IMR-90 (cell line): Measurements from ENCODE around the gene TEX48. TPM values are rescaled to one million over a fixed set of nuclear protein-coding genes. Genes with fewer than 3 reads are reported as not detected.

Experiments used
- ATAC-seq: fragments of 200-7000 bp; cut with Tn5 transposase; 2 replicates; pipeline ENCODE4 v1.9.1; 2020; ENCODE audit warnings: low read depth, mild to moderate bottlenecking, moderate library complexity
- BruUV-seq: library from RNA; stranded (reverse); fragments of 400-500 nt; replicated peaks from 2 replicates; lab custom pipeline; 2021; lab: Mats Ljungman, UMichigan
- CTCF ChIA-PET: fragments of 300-600 bp; formaldehyde crosslinking; extraction: SDS; loops from one replicate; lab custom pipeline; 2021; ENCODE audit warnings: antibody characterized with exemption; lab: Yijun Ruan, JAX
- POLR2A ChIA-PET: fragments of 300-600 bp; sonication (Branson Sonifier 250); formaldehyde crosslinking; loops from one replicate; lab custom pipeline; 2022; ENCODE audit warnings: antibody characterized with exemption; ENCODE audit not compliant: unreplicated experiment; lab: Charles Lee
- DNase-seq: peaks from one replicate; pipeline ENCODE4 v3.0.0; 2013
- H2AFZ ChIP-seq: replicated peaks from 2 replicates; pipeline ENCODE3; 2013; ENCODE audit warnings: low read length, mild to moderate bottlenecking; ENCODE audit not compliant: poor library complexity
- H2AK5ac ChIP-seq: 2 replicates; pipeline ENCODE4 v1.6.1; 2013; ENCODE audit warnings: low read depth, low read length, inconsistent platforms
- H2AK9ac ChIP-seq: replicated peaks from 2 replicates; pipeline ENCODE3; 2013; ENCODE audit warnings: mild to moderate bottlenecking, low read depth, low read length, moderate library complexity; ENCODE audit not compliant: poor library complexity
- H2BK120ac ChIP-seq: 2 replicates; pipeline ENCODE4 v1.6.1; 2013; ENCODE audit warnings: low read depth, low read length, inconsistent platforms
- H2BK15ac ChIP-seq: 3 replicates; pipeline ENCODE4 v1.6.1; 2013; ENCODE audit warnings: low read depth, low read length, inconsistent platforms
- H2BK20ac ChIP-seq: 2 replicates; pipeline ENCODE4 v1.6.1; 2013; ENCODE audit warnings: low read depth, mild to moderate bottlenecking, inconsistent platforms, low read length, moderate library complexity
- H2BK5ac ChIP-seq: 2 replicates; pipeline ENCODE4 v1.6.1; 2013; ENCODE audit warnings: mild to moderate bottlenecking, low read depth, low read length, inconsistent platforms; ENCODE audit not compliant: poor library complexity, severe bottlenecking
- H3K14ac ChIP-seq: replicated peaks from 2 replicates; pipeline ENCODE4 v1.6.1; 2013; ENCODE audit warnings: low read depth, low read length, inconsistent platforms
- H3K18ac ChIP-seq: 2 replicates; pipeline ENCODE4 v1.6.1; 2013; ENCODE audit warnings: low read depth, low read length, control low read depth
- H3K23ac ChIP-seq: 2 replicates; pipeline ENCODE4 v1.6.1; 2013; ENCODE audit warnings: low read depth, low read length, inconsistent platforms
- H3K27ac ChIP-seq: 2 replicates; pipeline ENCODE4 v1.5.1; 2013; ENCODE audit warnings: mild to moderate bottlenecking, control low read depth, low read length; ENCODE audit not compliant: insufficient read depth
- H3K27me3 ChIP-seq: 2 replicates; pipeline ENCODE4 v1.6.1; 2013; ENCODE audit warnings: low read length; ENCODE audit not compliant: control insufficient read depth, insufficient read depth
- H3K36me3 ChIP-seq: 2 replicates; pipeline ENCODE4 v1.6.1; 2013; ENCODE audit warnings: low read length, mixed read lengths; ENCODE audit not compliant: control insufficient read depth, insufficient read depth
- H3K4ac ChIP-seq: 2 replicates; pipeline ENCODE4 v1.6.1; 2013; ENCODE audit warnings: low read depth, low read length, inconsistent platforms
- H3K4me1 ChIP-seq: 2 replicates; pipeline ENCODE4 v1.6.1; 2013; ENCODE audit warnings: low read length, mixed read lengths; ENCODE audit not compliant: control insufficient read depth, insufficient read depth
- H3K4me2 ChIP-seq: 2 replicates; pipeline ENCODE4 v1.6.1; 2013; ENCODE audit warnings: low read depth, mild to moderate bottlenecking, control low read depth, low read length, moderate library complexity
- H3K4me3 ChIP-seq: 2 replicates; pipeline ENCODE4 v1.5.1; 2013; ENCODE audit warnings: low read depth, mild to moderate bottlenecking, control low read depth, low read length, moderate library complexity; ENCODE audit not compliant: insufficient read depth
- H3K56ac ChIP-seq: 2 replicates; pipeline ENCODE4 v1.6.1; 2013; ENCODE audit warnings: low read length, inconsistent platforms; ENCODE audit not compliant: insufficient read depth; ENCODE audit errors: extremely low read depth
- H3K79me1 ChIP-seq, 2 experiments: 2 replicates each; pipeline ENCODE4 v1.6.1; 2013; ENCODE audit warnings: low read length in 2 of 2, inconsistent platforms in 1 of 2, low read depth in 1 of 2
- H3K9ac ChIP-seq: 2 replicates; pipeline ENCODE4 v1.6.1; 2013; ENCODE audit warnings: low read depth, low read length, control low read depth
- H3K9me1 ChIP-seq: 2 replicates; pipeline ENCODE4 v1.6.1; 2013; ENCODE audit warnings: low read length, inconsistent platforms; ENCODE audit not compliant: insufficient read depth
- H3K9me3 ChIP-seq: 2 replicates; pipeline ENCODE4 v1.6.1; 2013; ENCODE audit warnings: low read length; ENCODE audit not compliant: control insufficient read depth, insufficient read depth
- H4K20me1 ChIP-seq: 2 replicates; pipeline ENCODE4 v1.6.1; 2013; ENCODE audit warnings: low read length, inconsistent platforms; ENCODE audit not compliant: insufficient read depth
- H4K5ac ChIP-seq: 2 replicates; pipeline ENCODE4 v1.6.1; 2013; ENCODE audit warnings: mild to moderate bottlenecking, low read depth, low read length, control low read depth
- H4K8ac ChIP-seq, 2 experiments: 2 replicates each; pipeline ENCODE4 v1.6.1; 2013; ENCODE audit warnings: low read depth in 2 of 2, low read length in 2 of 2, control low read depth in 1 of 2, inconsistent platforms in 1 of 2
- H4K91ac ChIP-seq: 2 replicates; pipeline ENCODE4 v1.6.1; 2013; ENCODE audit warnings: low read depth, low read length, inconsistent platforms; ENCODE audit not compliant: insufficient read depth
- BHLHE40 ChIP-seq: fragments of 150-350 bp; IDR thresholded peaks from 2 replicates; pipeline ENCODE4 v1.6.1; 2016; ENCODE audit warnings: mild to moderate bottlenecking, low read depth, low read length
- CTCF ChIP-seq: conservative IDR thresholded peaks from 2 replicates; pipeline ENCODE4 v1.5.1; 2012; ENCODE audit warnings: mild to moderate bottlenecking, low read depth, low read length, improper control_type of control experiment
- ELK1 ChIP-seq: fragments of 150-350 bp; IDR thresholded peaks from 2 replicates; pipeline ENCODE4 v1.6.1; 2016; ENCODE audit warnings: low read depth, mild to moderate bottlenecking, low read length, moderate library complexity, borderline replicate concordance
- FOS ChIP-seq: fragments of 150-350 bp; IDR thresholded peaks from 2 replicates; pipeline ENCODE4 v1.6.1; 2016; ENCODE audit warnings: low read depth, low read length
- MAFK ChIP-seq: IDR thresholded peaks from 2 replicates; pipeline ENCODE4 v1.6.1; 2012; ENCODE audit warnings: low read depth, low read length, improper control_type of control experiment
- MAZ ChIP-seq: IDR thresholded peaks from 2 replicates; pipeline ENCODE4 v1.6.1; 2012; ENCODE audit warnings: low read depth, mild to moderate bottlenecking, low read length, improper control_type of control experiment, moderate library complexity, borderline replicate concordance
- MXI1 ChIP-seq: IDR thresholded peaks from 2 replicates; pipeline ENCODE4 v1.6.1; 2012; ENCODE audit warnings: low read depth, mild to moderate bottlenecking, low read length, moderate library complexity, borderline replicate concordance
- NFE2L2 ChIP-seq: fragments of 150-350 bp; IDR thresholded peaks from 2 replicates; pipeline ENCODE4 v1.6.1; 2016; ENCODE audit warnings: low read depth, mild to moderate bottlenecking, low read length
- RCOR1 ChIP-seq: IDR thresholded peaks from 2 replicates; pipeline ENCODE4 v1.6.1; 2012; ENCODE audit warnings: mild to moderate bottlenecking, low read length, improper control_type of control experiment; ENCODE audit not compliant: insufficient replicate concordance
- USF2 ChIP-seq: fragments of 150-350 bp; IDR thresholded peaks from 2 replicates; pipeline ENCODE4 v1.6.1; 2017; ENCODE audit warnings: mild to moderate bottlenecking, antibody characterized with exemption, low read length, low read depth
- WGBS, 2 experiments: methylation state at CpG; one replicate each; pipeline versions ENCODE4 v1.1.5 to v1.1.7; 2013; ENCODE audit warnings: missing lambda C conversion rate in 2 of 2; ENCODE audit not compliant: insufficient read length in 1 of 2; ENCODE audit errors: extremely low coverage in 2 of 2; 5-methylcytosine and 5-hydroxymethylcytosine counted together
- dilution Hi-C: fragments of 300-500 bp; cut with HindIII; formaldehyde crosslinking; loops from one replicate; pipeline ENCODE4 v1.14.3; 2018; ENCODE audit warnings: low sequenced_read_pairs; ENCODE audit not compliant: unreplicated experiment
- in situ Hi-C: fragments of 300-500 bp; cut with MboI; formaldehyde crosslinking; loops from 3 replicates; pipeline ENCODE4 v1.14.3; 2019; ENCODE audit warnings: low sequenced_read_pairs, inconsistent platforms, mixed read lengths
- intact Hi-C: fragments of 100-400 bp; cut with micrococcal nuclease; formaldehyde crosslinking; loops from 2 replicates; pipeline ENCODE4 v1.10.0; 2022
- polyA plus RNA-seq, 3 experiments: library from polyadenylated mRNA; depleted of rRNA; stranded (reverse); fragments of >200 nt; gene quantifications; 2 replicates each; pipeline ENCODE4 v1.2.3, GENCODE V29; 2012; ENCODE audit warnings: low replicate concordance in 1 of 3
- total RNA-seq: library from RNA; depleted of rRNA; stranded (reverse); fragments of >200 nt; gene quantifications from 2 replicates; pipeline ENCODE4 v1.2.3, GENCODE V29; 2012

TEX48 gene
- total and polyA plus RNA-seq, 2 of the 4 experiments (the other 2 are of a cell fraction) = not detected

GRCh38 chr9:114725930-114726329, 43.9 kb upstream of the TEX48 start:
- no peak overlapping the region for H3K4me2 ChIP-seq
- no peaks in the 10 kb centered on the region for H3K79me1 ChIP-seq
- H3K4me1 ChIP-seq = peaks cover 16% of the 10 kb centered on the region
- dilution Hi-C loops (no loop called here), intact Hi-C loops (no loop called here), in situ Hi-C loops (no loop called here)
- TF ChIP-seq MXI1 = no peak
- no peak for TF ChIP-seq RCOR1
- no peak for TF ChIP-seq CTCF
- TF ChIP-seq MAFK = no peak
- TF ChIP-seq USF2 = no peak
- TF ChIP-seq ELK1 = no peak
- no peak for TF ChIP-seq MAZ
- TF ChIP-seq FOS = no peak
- no peak for TF ChIP-seq BHLHE40
- TF ChIP-seq NFE2L2 = no peak
- H2BK20ac ChIP-seq = no peak overlapping the region
- ATAC-seq (no peak), DNase-seq (no peak)
- ChIA-PET POLR2A (no interaction called here), CTCF (no interaction called here)
- H2AK5ac ChIP-seq = no peak overlapping the region; the same call in 1 of the 2 replicates
- no CpG with 5 or more reads among the region's 3 CpGs for WGBS, 2 experiments
- no peak overlapping the region for H3K4me3 ChIP-seq
- H3K36me3 ChIP-seq = no peaks in the 10 kb centered on the region
- no TSS peak for BruUV-seq
- H3K9me3 ChIP-seq = no peaks in the 10 kb centered on the region
- peaks cover 5% of the 10 kb centered on the region for H4K20me1 ChIP-seq
- no peak overlapping the region for H3K9ac ChIP-seq
- no peak overlapping the region for H2BK5ac ChIP-seq
- no peak overlapping the region for H2AFZ ChIP-seq
- peaks cover 6% of the 10 kb centered on the region for H3K27me3 ChIP-seq
- H3K9me1 ChIP-seq = peaks cover 12% of the 10 kb centered on the region
- H3K18ac ChIP-seq = no peak overlapping the region
- H3K14ac ChIP-seq = 0 out of 2 replicates have a peak overlapping the region, but pooled peaks have one; percentile 61
- no peak overlapping the region for H4K8ac ChIP-seq
- H3K4ac ChIP-seq = no peak overlapping the region
- H3K56ac ChIP-seq = no peak overlapping the region
- no peak overlapping the region for H2BK120ac ChIP-seq
- no peak overlapping the region for H2AK9ac ChIP-seq
- H2BK15ac ChIP-seq = no peak overlapping the region
- H3K27ac ChIP-seq = no peak overlapping the region
- no peak overlapping the region for H4K91ac ChIP-seq
- no peak overlapping the region for H3K23ac ChIP-seq
- no peak overlapping the region for H4K5ac ChIP-seq
